SU-DHL-6 (cell line): ENCODE results near the gene TSHB.
"Not testable (repeated sequence)": the region's sequence is repeated elsewhere in the genome, so short reads cannot be mapped to it uniquely, and the experiment has no call there.

ENCODE experiments used
- H2AFZ ChIP-seq: fragments of 200-600 bp; sonication (generic); 2 replicates; pipeline ENCODE4 v1.6.1; 2014; ENCODE audit warnings: low read depth, mild to moderate bottlenecking, moderate library complexity, mixed read lengths, antibody characterized with exemption, low read length; ENCODE audit not compliant: severe bottlenecking
- H3F3A ChIP-seq: fragments of 200-600 bp; shearing (Covaris generic); 2 replicates; pipeline ENCODE4 v1.6.0; 2016; ENCODE audit warnings: antibody characterized with exemption, mild to moderate bottlenecking; ENCODE audit not compliant: insufficient read depth
- H3K27ac ChIP-seq: fragments of 200-600 bp; sonication (generic); 2 replicates; pipeline ENCODE4 v1.5.1; 2016; ENCODE audit warnings: low read depth, mild to moderate bottlenecking, low read length, moderate library complexity, mixed read lengths
- H3K27me3 ChIP-seq: fragments of 200-600 bp; sonication (generic), shearing (Covaris generic); 2 replicates; pipeline ENCODE4 v1.6.0; 2014; ENCODE audit warnings: mild to moderate bottlenecking, low read length
- H3K36me3 ChIP-seq: fragments of 200-600 bp; sonication (generic); 2 replicates; pipeline ENCODE4 v1.6.1; 2014; ENCODE audit warnings: mild to moderate bottlenecking, low read length, mixed read lengths
- H3K4me2 ChIP-seq: fragments of 300-600, 200-600 bp; shearing (Covaris generic), sonication (generic); 2 replicates; pipeline ENCODE4 v1.6.0; 2014; ENCODE audit warnings: low read length, low read depth, mild to moderate bottlenecking; ENCODE audit not compliant: poor library complexity, severe bottlenecking
- H3K4me3 ChIP-seq: fragments of 200-600 bp; sonication (generic); 2 replicates; pipeline ENCODE4 v1.5.1; 2014; ENCODE audit warnings: antibody characterized with exemption, low read length, mild to moderate bottlenecking, mixed read lengths; ENCODE audit not compliant: insufficient read depth, poor library complexity, severe bottlenecking
- H3K79me2 ChIP-seq: fragments of 200-600 bp; sonication (generic); 2 replicates; pipeline ENCODE4 v1.6.1; 2014; ENCODE audit warnings: mild to moderate bottlenecking, low read length, moderate library complexity; ENCODE audit not compliant: insufficient read depth
- H3K9ac ChIP-seq: fragments of 200-600 bp; sonication (generic); 2 replicates; pipeline ENCODE4 v1.7.0; 2014; ENCODE audit warnings: mild to moderate bottlenecking, low read length
- H3K9me2 ChIP-seq: fragments of 200-600 bp; sonication (generic); replicated peaks from 2 replicates; pipeline ENCODE4 v1.6.1; 2014; ENCODE audit warnings: low read length; ENCODE audit not compliant: insufficient read depth
- H3K9me3 ChIP-seq: fragments of 200-600 bp; sonication (generic); 2 replicates; pipeline ENCODE4 v1.6.1; 2014; ENCODE audit warnings: low read length, mixed read lengths; ENCODE audit not compliant: insufficient read depth
- H4K20me1 ChIP-seq: fragments of 200-600 bp; sonication (generic); 2 replicates; pipeline ENCODE4 v1.6.1; 2014; ENCODE audit warnings: low read depth, mild to moderate bottlenecking, antibody characterized with exemption, low read length, moderate library complexity, mixed read lengths
- EZH2phosphoT487 ChIP-seq: fragments of 200-600 bp; sonication (generic), shearing (Covaris generic); conservative IDR thresholded peaks from 2 replicates; pipeline ENCODE4 v1.6.1; 2018; ENCODE audit warnings: mild to moderate bottlenecking, antibody characterized with exemption, low read length, moderate library complexity, mixed read lengths
- TF ChIP-seq, protein P1 (sequence below): fragments of 200-600 bp; sonication (generic); IDR thresholded peaks from one replicate; pipeline ENCODE4 v1.5.1; 2017; ENCODE audit warnings: antibody characterized with exemption, mild to moderate bottlenecking, low read length, moderate library complexity; ENCODE audit not compliant: insufficient read depth, poor library complexity, severe bottlenecking

The TSHB gene

DNA sequence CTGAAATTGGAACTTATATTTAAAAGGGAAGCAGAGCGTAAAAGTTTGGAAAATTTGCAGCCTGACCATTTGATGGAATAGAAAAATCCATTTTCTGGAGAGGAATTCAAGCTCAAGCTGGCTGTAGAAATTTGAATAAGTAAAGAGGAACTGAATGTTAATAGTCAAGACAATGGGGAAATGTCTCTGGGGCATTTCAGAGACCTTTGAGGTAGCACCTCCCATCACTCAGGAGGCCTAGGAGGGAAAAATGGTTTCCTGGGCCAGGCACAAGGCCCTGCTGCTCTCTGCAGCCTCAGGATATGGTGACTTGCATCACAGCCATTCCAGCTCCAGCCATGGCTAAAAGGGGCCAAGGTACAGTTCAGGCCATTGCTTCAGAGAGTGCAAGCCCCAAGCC lies 17.6 kb upstream of the TSHB start:
- TF ChIP-seq, protein P1, sequence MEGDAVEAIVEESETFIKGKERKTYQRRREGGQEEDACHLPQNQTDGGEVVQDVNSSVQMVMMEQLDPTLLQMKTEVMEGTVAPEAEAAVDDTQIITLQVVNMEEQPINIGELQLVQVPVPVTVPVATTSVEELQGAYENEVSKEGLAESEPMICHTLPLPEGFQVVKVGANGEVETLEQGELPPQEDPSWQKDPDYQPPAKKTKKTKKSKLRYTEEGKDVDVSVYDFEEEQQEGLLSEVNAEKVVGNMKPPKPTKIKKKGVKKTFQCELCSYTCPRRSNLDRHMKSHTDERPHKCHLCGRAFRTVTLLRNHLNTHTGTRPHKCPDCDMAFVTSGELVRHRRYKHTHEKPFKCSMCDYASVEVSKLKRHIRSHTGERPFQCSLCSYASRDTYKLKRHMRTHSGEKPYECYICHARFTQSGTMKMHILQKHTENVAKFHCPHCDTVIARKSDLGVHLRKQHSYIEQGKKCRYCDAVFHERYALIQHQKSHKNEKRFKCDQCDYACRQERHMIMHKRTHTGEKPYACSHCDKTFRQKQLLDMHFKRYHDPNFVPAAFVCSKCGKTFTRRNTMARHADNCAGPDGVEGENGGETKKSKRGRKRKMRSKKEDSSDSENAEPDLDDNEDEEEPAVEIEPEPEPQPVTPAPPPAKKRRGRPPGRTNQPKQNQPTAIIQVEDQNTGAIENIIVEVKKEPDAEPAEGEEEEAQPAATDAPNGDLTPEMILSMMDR, result no peak
- TF ChIP-seq EZH2phosphoT487, result no peak
- Histone ChIP-seq H3K9ac (no peak overlapping the region), H4K20me1 (no peaks in the 10 kb centered on the region), H3F3A (no peaks in the 10 kb centered on the region), H3K9me2 (no peaks in the 10 kb centered on the region), H3K36me3 (no peaks in the 10 kb centered on the region), H3K4me2 (no peak overlapping the region), H3K27ac (no peak overlapping the region), H3K4me3 (no peak overlapping the region), H3K9me3 (no peaks in the 10 kb centered on the region), H3K79me2 (no peaks in the 10 kb centered on the region), H3K27me3 (no peaks in the 10 kb centered on the region), H2AFZ (no peak overlapping the region)

DNA sequence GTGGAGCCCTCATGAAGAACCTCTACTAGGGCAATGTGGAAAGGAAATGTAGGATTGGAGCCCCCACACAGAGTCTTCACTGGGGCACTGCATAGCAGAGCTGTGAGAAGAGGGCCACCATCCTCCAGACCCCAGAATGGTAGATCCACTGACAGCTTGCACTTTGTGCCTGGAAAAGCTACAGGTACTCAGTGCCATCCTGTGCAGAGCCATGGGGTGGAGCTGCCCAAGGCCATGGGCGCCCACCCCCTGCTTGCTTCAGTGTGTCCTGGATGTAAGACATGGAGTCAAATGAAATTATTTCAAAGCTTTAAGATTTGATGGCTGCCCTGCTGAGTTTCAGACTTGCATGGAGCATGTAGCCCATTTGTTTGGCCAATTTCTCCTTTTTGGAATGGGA lies 17.2 kb upstream of the TSHB start:
- no peaks in the 10 kb centered on the region for H3K9me3 ChIP-seq
- H2AFZ ChIP-seq, result no peak overlapping the region
- no peak overlapping the region for H3K4me3 ChIP-seq
- no peak overlapping the region for H3K9ac ChIP-seq
- no peaks in the 10 kb centered on the region for H3K36me3 ChIP-seq
- H3K27ac ChIP-seq, result no peak overlapping the region
- no peak overlapping the region for H3K4me2 ChIP-seq
- TF ChIP-seq EZH2phosphoT487, result no peak
- TF ChIP-seq, protein P1, result no peak
- H3K27me3 ChIP-seq, result no peaks in the 10 kb centered on the region
- no peaks in the 10 kb centered on the region for H3K79me2 ChIP-seq
- no peaks in the 10 kb centered on the region for H3F3A ChIP-seq
- H3K9me2 ChIP-seq, result no peaks in the 10 kb centered on the region
- no peaks in the 10 kb centered on the region for H4K20me1 ChIP-seq

DNA sequence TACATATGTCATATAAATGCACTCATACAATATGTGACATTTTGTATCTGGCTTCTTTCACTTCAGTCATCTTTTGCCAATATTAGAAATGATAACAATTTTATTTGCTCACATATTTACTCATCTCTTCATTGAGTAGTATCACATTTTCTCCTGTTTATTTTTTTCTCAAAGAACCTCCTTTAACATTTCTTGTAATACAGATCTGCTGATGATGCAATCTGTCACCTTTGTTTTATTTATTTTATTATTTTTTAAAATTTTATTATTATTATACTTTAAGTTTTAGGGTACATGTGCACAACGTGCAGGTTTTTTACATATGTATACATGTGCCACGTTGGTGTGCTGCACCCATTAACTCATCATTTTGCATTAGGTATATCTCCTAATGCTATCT lies 15.8 kb upstream of the TSHB start:
- no peaks in the 10 kb centered on the region for H3K36me3 ChIP-seq
- no peak overlapping the region for H2AFZ ChIP-seq

DNA sequence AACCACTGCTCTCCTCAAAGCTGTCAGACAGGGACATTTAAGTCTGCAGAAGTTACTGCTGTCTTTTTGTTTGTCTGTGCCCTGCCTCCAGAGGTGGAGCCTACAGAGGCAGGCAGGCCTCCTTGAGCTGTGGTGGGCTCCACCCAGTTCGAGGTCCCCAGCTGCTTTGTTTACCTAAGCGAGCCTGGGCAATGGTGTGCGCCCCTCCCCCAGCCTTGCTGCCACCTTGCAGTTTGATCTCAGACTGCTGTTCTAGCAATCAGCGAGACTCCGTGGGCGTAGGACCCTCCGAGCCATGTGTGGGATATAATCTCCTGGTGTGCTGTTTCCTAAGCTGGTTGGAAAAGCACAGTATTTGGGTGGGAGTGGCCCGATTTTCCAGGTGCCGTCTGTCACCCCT lies 10.1 kb upstream of the TSHB start:
- not testable (repeated sequence) for H4K20me1 ChIP-seq, H3K9me3 ChIP-seq, H3K9ac ChIP-seq, H3K4me2 ChIP-seq, H3K36me3 ChIP-seq, H3K27ac ChIP-seq, H3K9me2 ChIP-seq, H3K27me3 ChIP-seq, H3F3A ChIP-seq, H2AFZ ChIP-seq, H3K79me2 ChIP-seq, H3K4me3 ChIP-seq

More for the DNA sequence above, 15.8 kb upstream of the TSHB start:
- Histone ChIP-seq H3F3A (no peaks in the 10 kb centered on the region), H3K79me2 (no peaks in the 10 kb centered on the region), H3K4me3 (no peak overlapping the region), H3K9ac (no peak overlapping the region), H3K4me2 (no peak overlapping the region), H3K27me3 (no peaks in the 10 kb centered on the region), H3K9me2 (no peaks in the 10 kb centered on the region), H4K20me1 (no peaks in the 10 kb centered on the region), H3K9me3 (no peaks in the 10 kb centered on the region), H3K27ac (no peak overlapping the region)
- TF ChIP-seq, protein P1, result no peak
- TF ChIP-seq EZH2phosphoT487, result no peak
